ENCODE results near the gene RPL36. TPM values are rescaled to one million over a fixed set of nuclear protein-coding genes. Genes with fewer than 3 reads are reported as not detected.

Gene RPL36
- total RNA-seq (2014; rRNA removed; shearing (Covaris generic)) = 867 and 1,017 TPM in 2 replicates
- polyA plus RNA-seq (2014; cell fraction: nucleus; rRNA removed) = 597 and 906 TPM in 2 replicates

GRCh38 chr19:5690125-5690954 is at the start of gene RPL36:
Gene RPL36, plus strand, starts transcription at chr19:5690295. Its CDS starts 213 bp downstream, at chr19:5690508.
- peak; percentile 94 for DNase-seq (ENCODE audit: extremely low read depth, low read depth)

GRCh38 chr19:5641171-5641570 is 48.9 kb upstream of the RPL36 start:
- no peak for DNase-seq (ENCODE audit: extremely low read depth, low read depth)

- no peak for DNase-seq (ENCODE audit: extremely low read depth, low read depth)
Measured at GRCh38 chr19:5642204-5642603, 47.9 kb upstream of the RPL36 start.

GRCh38 chr19:5643060-5643459 is 47.0 kb upstream of the RPL36 start:
- DNase-seq (ENCODE audit: extremely low read depth, low read depth) = no peak

GRCh38 chr19:5644037-5644436 is 46.1 kb upstream of the RPL36 start:
- DNase-seq (ENCODE audit: extremely low read depth, low read depth) = no peak

- no peak for DNase-seq (ENCODE audit: extremely low read depth, low read depth)
Measured at GRCh38 chr19:5645409-5645808, 44.7 kb upstream of the RPL36 start.

GRCh38 chr19:5646703-5647102 is 43.4 kb upstream of the RPL36 start:
- no peak for DNase-seq (ENCODE audit: extremely low read depth, low read depth)

- DNase-seq (ENCODE audit: extremely low read depth, low read depth) = no peak
Measured at GRCh38 chr19:5648464-5648863, 41.6 kb upstream of the RPL36 start.

GRCh38 chr19:5651361-5651760 is 38.7 kb upstream of the RPL36 start:
- DNase-seq (ENCODE audit: extremely low read depth, low read depth) = no peak

GRCh38 chr19:5652261-5652660 is 37.8 kb upstream of the RPL36 start:
- DNase-seq (ENCODE audit: extremely low read depth, low read depth) = no peak

- no peak for DNase-seq (ENCODE audit: extremely low read depth, low read depth)
Measured at GRCh38 chr19:5654931-5655330, 35.2 kb upstream of the RPL36 start.

- DNase-seq (ENCODE audit: extremely low read depth, low read depth) = no peak
Measured at GRCh38 chr19:5655412-5655811, 34.7 kb upstream of the RPL36 start.

GRCh38 chr19:5661483-5661882 is 28.6 kb upstream of the RPL36 start:
- DNase-seq (ENCODE audit: extremely low read depth, low read depth) = no peak

- no peak for DNase-seq (ENCODE audit: extremely low read depth, low read depth)
Measured at GRCh38 chr19:5663904-5664303, 26.2 kb upstream of the RPL36 start.

- DNase-seq (ENCODE audit: extremely low read depth, low read depth) = no peak
Measured at GRCh38 chr19:5664515-5664914, 25.6 kb upstream of the RPL36 start.

GRCh38 chr19:5665781-5666513 is 24.1 kb upstream of the RPL36 start:
- no peak for DNase-seq (ENCODE audit: extremely low read depth, low read depth)

- no peak for DNase-seq (ENCODE audit: extremely low read depth, low read depth)
Measured at GRCh38 chr19:5666921-5667610, 23.0 kb upstream of the RPL36 start.

GRCh38 chr19:5667751-5668271 is 22.3 kb upstream of the RPL36 start:
- no peak for DNase-seq (ENCODE audit: extremely low read depth, low read depth)

- DNase-seq (ENCODE audit: extremely low read depth, low read depth) = no peak
Measured at GRCh38 chr19:5669212-5669611, 20.9 kb upstream of the RPL36 start.

GRCh38 chr19:5671600-5671999 is 18.5 kb upstream of the RPL36 start:
- no peak for DNase-seq (ENCODE audit: extremely low read depth, low read depth)
